Adrenal gland (tissue), 5 donors: ENCODE measurements around the gene CCDC180.

ENCODE experiments used
- POLR2A ChIP-seq, 2 donors: fragments of 450-650 bp; IDR thresholded peaks; one replicate each; pipeline ENCODE4 v1.6.1; 2017; ENCODE audit warnings: antibody characterized with exemption in 2 of 2, mild to moderate bottlenecking in 2 of 2, moderate library complexity in 1 of 2
- TF ChIP-seq, protein P1 (sequence below), 6 experiments: fragments of 450-650 bp in 4 of 6; fragments of 200-600 bp in 2 of 6; sonication (generic) in 1 of 6; IDR thresholded peaks; 1 replicate in 5 of 6; 2 replicates in 1 of 6; pipeline versions ENCODE4 v1.5.1 to v1.8.0; 2016 to 2021; ENCODE audit warnings: antibody characterized with exemption in 6 of 6, mild to moderate bottlenecking in 2 of 6, moderate library complexity in 1 of 6
- donor health status: DM: no; HTN: no; CAD: no.

DNA sequence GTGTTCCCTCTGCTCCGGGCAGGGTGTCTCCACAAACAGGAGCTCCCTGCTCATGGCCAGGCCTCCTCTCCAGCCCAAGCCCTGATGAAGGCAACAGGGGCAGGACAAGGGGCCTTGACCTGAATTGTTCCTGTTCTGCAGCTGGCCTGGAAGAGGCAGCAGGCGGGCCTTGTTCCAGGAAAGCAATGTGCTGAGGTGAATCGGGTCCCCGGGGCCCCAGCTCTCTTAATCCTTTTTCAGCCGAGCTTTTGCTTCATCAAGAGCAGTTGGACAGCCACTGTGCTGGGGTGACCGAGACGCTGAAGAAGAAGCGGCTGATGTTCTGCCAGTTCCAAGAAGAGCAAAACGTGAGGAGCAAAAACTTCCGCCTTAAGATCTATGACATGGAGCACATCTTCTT lies 41.4 kb downstream of the CCDC180 start:
- TF ChIP-seq, protein P1, sequence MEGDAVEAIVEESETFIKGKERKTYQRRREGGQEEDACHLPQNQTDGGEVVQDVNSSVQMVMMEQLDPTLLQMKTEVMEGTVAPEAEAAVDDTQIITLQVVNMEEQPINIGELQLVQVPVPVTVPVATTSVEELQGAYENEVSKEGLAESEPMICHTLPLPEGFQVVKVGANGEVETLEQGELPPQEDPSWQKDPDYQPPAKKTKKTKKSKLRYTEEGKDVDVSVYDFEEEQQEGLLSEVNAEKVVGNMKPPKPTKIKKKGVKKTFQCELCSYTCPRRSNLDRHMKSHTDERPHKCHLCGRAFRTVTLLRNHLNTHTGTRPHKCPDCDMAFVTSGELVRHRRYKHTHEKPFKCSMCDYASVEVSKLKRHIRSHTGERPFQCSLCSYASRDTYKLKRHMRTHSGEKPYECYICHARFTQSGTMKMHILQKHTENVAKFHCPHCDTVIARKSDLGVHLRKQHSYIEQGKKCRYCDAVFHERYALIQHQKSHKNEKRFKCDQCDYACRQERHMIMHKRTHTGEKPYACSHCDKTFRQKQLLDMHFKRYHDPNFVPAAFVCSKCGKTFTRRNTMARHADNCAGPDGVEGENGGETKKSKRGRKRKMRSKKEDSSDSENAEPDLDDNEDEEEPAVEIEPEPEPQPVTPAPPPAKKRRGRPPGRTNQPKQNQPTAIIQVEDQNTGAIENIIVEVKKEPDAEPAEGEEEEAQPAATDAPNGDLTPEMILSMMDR (IDR thresholded peaks at IDR 0.05) = no peak
- TF ChIP-seq POLR2A (IDR thresholded peaks at IDR 0.05) = no peak
